D721Med (cell line): Measurements from ENCODE around the gene STK10.

Experiments used
- DNase-seq: peaks from one replicate; pipeline ENCODE4 v3.0.0; 2011; ENCODE audit warnings: low spot score; ENCODE audit not compliant: insufficient read length
- FAIRE-seq: peaks from 2 replicates; lab custom pipeline; 2011; peaks lifted over from hg19 to GRCh38; lab: Jason Lieb, UNC
- TF ChIP-seq, protein P1 (sequence below): IDR thresholded peaks from 2 replicates; pipeline ENCODE4 v1.5.1; 2012; ENCODE audit warnings: mild to moderate bottlenecking, control low read depth; ENCODE audit not compliant: insufficient read depth; ENCODE audit errors: missing control alignments

The STK10 gene

DNA sequence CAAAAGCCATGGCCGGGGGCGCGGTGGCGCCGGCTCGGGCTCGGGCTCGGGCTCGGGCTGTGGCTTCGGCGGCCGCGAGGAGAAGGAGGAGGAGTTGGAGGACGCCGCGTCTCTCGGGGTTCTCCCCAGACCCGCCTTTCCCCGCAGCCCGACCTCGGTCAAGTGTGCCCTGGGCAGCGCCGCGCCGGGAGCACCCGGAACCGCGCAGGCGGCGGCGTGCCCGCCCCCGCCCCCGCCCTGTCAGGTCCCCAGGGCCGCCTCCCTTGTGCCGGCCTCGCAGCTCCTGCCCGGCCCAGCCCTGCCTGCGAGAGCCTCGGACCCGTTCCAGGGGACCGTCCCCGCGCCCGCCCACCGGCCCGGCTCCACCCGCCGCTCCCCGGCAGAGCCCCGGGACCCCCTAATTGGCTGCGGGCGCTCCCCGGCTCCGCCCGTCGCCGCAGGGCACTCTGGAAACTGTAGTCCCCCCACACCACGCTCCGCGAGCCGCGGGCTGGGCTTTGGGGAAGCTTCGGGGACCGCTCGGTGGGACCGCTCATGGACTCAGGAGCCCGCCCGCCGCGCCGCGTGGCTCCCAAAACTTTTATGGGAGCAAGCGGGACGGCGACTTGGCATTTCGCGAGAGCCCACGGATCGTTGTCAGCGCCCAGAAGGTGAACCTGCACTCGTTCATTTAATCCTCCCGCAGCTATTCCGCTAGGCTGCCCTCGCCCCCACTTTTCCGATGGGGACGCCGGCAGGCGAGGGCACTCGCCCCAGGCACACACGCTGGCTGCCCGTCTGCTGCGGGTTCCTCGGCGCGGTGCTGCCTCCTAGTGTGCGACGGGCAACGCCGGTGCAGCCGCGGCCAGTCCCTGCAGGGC lies at the start of gene STK10:
Gene STK10 (minus strand): TSS at position 192 of the 860 bp plus-strand sequence. CDS start 182 bp downstream, at position 10.
- DNase-seq (peak; percentile 80), FAIRE-seq (no peak)
- TF ChIP-seq, protein P1, sequence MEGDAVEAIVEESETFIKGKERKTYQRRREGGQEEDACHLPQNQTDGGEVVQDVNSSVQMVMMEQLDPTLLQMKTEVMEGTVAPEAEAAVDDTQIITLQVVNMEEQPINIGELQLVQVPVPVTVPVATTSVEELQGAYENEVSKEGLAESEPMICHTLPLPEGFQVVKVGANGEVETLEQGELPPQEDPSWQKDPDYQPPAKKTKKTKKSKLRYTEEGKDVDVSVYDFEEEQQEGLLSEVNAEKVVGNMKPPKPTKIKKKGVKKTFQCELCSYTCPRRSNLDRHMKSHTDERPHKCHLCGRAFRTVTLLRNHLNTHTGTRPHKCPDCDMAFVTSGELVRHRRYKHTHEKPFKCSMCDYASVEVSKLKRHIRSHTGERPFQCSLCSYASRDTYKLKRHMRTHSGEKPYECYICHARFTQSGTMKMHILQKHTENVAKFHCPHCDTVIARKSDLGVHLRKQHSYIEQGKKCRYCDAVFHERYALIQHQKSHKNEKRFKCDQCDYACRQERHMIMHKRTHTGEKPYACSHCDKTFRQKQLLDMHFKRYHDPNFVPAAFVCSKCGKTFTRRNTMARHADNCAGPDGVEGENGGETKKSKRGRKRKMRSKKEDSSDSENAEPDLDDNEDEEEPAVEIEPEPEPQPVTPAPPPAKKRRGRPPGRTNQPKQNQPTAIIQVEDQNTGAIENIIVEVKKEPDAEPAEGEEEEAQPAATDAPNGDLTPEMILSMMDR = peak; percentile 66

DNA sequence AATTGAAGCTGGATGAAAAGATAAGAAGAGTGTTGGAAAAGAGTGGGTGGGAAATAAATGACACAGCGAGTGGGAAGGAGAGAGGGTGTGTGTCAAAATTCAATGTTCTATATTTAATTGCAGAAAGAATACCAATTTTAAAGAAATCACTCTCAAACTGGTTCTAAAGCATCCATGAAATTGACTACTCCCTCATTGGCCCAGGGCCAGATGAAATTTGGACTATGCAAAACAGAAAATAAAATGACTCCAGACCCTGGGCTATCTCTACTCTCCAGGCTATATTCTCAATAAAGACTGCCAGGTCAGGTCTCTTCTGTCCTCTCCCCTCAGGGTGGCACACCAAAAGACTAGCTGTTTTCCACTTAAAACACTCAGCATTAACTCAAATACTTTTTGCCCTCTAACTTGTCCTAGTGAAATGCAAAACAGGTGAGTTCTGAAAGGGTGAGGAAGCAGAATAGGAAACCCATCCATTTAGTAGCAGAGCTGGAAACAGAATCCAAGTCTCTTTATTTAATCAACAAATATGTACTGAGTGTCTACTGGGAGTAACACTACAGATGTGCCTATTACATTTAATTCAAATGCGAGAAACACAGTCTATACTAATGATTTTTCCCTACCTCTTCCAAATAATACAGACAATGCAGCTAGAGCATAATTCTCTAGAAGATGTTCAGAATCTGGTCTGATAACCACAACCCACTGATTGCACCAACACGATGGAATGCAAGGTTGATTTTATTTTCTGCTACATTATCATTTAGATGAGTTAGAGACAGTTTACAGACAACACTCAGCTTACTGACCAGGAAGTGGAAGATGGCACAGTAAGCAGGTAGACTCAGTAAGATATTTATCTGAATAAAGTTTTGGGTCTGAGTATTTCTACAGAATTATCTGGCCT lies 48.1 kb upstream of the STK10 start:
- TF ChIP-seq, protein P1 = no peak
- no peak for FAIRE-seq
- DNase-seq = no peak

DNA sequence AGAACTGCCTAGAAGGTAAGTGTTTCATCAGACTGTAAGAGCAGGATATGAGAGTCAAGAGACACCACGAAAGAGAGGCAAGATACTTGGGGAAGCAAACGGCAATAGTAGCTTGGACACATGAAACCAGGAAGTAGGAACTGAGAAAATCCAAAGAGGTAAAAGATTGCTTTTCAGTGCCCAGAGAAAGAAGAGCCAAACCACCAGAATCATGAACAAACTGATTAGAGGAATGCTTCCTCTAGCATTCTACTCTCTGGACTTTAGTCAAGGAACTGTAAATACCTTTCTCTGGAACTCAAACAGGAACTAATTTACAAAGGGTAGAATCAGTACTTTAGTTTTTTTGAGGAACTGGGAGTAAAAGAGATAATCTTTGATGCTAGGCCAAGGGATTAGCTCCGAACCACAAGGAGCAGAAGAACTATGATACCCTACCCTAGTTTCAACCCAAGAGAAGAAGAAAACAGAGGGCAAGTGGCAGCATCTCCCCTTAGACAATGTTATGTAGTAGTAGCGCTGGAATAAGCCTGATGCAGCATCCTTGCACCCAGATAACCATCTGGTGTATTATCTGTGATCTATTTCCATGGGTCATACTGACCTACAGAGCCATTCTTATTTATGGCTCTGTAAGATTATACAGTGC lies 47.2 kb upstream of the STK10 start:
- DNase-seq (no peak), FAIRE-seq (no peak)
- TF ChIP-seq, protein P1 = no peak

DNA sequence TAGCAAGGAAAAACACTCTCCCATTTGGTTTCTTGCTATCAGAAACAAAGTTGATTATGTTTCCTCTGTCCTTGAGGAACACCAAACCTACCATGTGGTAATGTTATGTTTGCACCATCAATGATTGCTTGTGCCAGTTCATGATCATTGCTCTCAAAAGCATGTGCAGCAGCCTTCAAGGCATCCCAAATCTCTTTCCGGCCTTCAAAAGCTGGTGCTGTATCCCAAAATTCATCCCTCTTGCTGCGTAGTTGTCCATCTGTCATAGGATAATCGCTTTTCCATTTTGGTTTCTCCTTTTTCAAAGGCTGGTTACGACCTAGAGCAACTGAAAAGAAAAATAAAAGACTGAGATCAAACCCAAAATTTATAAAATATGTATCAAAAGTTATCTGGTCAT lies 46.0 kb upstream of the STK10 start:
- TF ChIP-seq, protein P1 = no peak
- FAIRE-seq (no peak), DNase-seq (no peak)

DNA sequence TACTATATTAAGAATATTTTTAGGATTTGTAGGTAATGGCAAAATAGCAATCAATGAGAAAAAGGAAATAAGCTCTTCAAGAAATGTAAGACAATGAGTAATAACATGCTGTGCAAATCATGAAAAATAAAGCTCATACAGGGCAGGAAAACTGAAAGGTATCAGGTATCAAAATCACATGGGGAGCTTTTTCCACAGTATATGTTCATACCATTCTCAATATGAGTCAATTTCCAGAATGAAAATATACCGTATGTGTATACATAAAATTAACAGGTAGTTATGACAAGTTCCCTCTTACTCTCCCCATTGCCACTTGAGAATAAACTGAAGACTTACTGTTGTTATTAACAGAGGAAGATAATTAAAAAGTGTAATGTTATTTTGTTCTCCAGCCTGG lies 41.9 kb upstream of the STK10 start:
- TF ChIP-seq, protein P1 = no peak
- FAIRE-seq = no peak
- no peak for DNase-seq

DNA sequence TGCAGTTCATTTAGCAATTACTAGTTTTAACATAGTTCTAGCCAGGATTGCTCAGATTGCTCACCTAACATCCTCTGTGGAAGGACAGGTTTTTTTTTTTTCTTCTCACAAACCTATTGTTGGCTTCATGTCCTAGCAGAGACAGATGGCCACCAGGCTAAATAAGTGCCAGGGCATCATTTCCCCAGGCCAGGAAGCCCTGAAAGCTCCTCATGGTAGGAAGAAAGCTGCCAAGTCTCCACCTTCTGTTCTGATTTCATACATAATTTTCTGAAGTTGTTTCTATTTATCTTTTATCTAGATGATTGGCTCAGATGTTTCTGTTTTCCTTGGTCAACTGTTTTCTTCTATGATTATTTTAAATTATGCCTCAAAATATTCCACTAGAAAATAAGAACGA lies 37.0 kb upstream of the STK10 start:
- FAIRE-seq = no peak
- DNase-seq = no peak
- TF ChIP-seq, protein P1 = no peak
